Transverse colon (tissue), 4 donors: ENCODE data around the gene YBX3. TPM values are rescaled to one million over a fixed set of nuclear protein-coding genes. Genes with fewer than 3 reads are reported as not detected.
A peak's percentile ranks its signal among the peaks of the same experiment; 100 is the strongest.

Experiments used
- DNase-seq: peaks from one replicate; pipeline ENCODE4 v3.0.0-alpha.2; 2019
- H3K27ac ChIP-seq, 4 donors: fragments of 200-600 bp; sonication (generic); 2 replicates each; pipeline ENCODE4 v1.5.1; 2016 to 2018; ENCODE audit warnings: inconsistent platforms in 4 of 4
- H3K27me3 ChIP-seq: fragments of 200-600 bp; sonication (generic); 2 replicates; pipeline ENCODE4 v1.5.1; 2017; ENCODE audit warnings: inconsistent platforms
- H3K36me3 ChIP-seq, 4 donors: fragments of 200-600 bp; sonication (generic); 2 replicates each; pipeline ENCODE4 v1.5.1; 2017 to 2019; ENCODE audit warnings: inconsistent platforms in 4 of 4
- H3K4me1 ChIP-seq, 4 donors: fragments of 200-600 bp; sonication (generic); 2 replicates each; pipeline ENCODE4 v1.5.1; 2017 to 2020; ENCODE audit warnings: inconsistent platforms in 4 of 4
- H3K4me3 ChIP-seq, 4 donors: fragments of 200-600 bp; sonication (generic); 1 replicate in 1 of 4; 2 replicates in 3 of 4; pipeline versions ENCODE4 v1.5.1 to v1.6.1; 2017 to 2019; ENCODE audit warnings: inconsistent platforms in 4 of 4
- H3K9me3 ChIP-seq, 2 donors: fragments of 200-600 bp; sonication (generic); 2 replicates each; pipeline ENCODE4 v1.5.1; 2017 to 2019; ENCODE audit warnings: inconsistent platforms in 2 of 2
- CTCF ChIP-seq, 5 experiments: fragments of 200-600 bp in 3 of 5; fragments of 450-650 bp in 2 of 5; sonication (generic) in 3 of 5; IDR thresholded peaks; 1 replicate in 2 of 5; 2 replicates in 3 of 5; pipeline ENCODE4 v1.5.1; 2016 to 2017; ENCODE audit warnings: antibody characterized with exemption in 5 of 5, inconsistent platforms in 3 of 5, mild to moderate bottlenecking in 2 of 5, moderate library complexity in 1 of 5
- EP300 ChIP-seq: sonication (generic); formaldehyde crosslinking; IDR thresholded peaks from one replicate; pipeline ENCODE4 v1.6.1; 2017; ENCODE audit warnings: antibody characterized with exemption, low read depth
- POLR2A ChIP-seq: fragments of 450-650 bp; IDR thresholded peaks from one replicate; pipeline ENCODE4 v1.6.1; 2016; ENCODE audit warnings: antibody characterized with exemption, mild to moderate bottlenecking, moderate library complexity
- POLR2AphosphoS5 ChIP-seq, 3 donors: sonication (generic); formaldehyde crosslinking; IDR thresholded peaks; one replicate each; pipeline ENCODE4 v1.6.1; 2016; ENCODE audit warnings: antibody characterized with exemption in 3 of 3
- whole genome bisulfite sequencing, 2 donors: methylation state at CpG; one replicate each; pipeline ENCODE4 v1.1.5; 2018; ENCODE audit warnings: low coverage in 1 of 2; 5-methylcytosine and 5-hydroxymethylcytosine counted together
- in situ Hi-C, 4 donors: fragments of 200-750 bp; cut with MboI; loops; one replicate each; pipeline versions ENCODE4 v1.15.0 to v1.15.1; 2017; ENCODE audit warnings: low sequenced_read_pairs in 3 of 4, low pct_ligation_motif_present in 1 of 4, low pct_unique_long_range_greater_than_20kb in 1 of 4
- intact Hi-C: fragments of 100-400 bp; cut with DNase I; formaldehyde crosslinking; loops from one replicate; pipeline ENCODE4 v1.15.1; 2023; ENCODE audit warnings: low total_unique reads
- total RNA-seq, 4 donors: library from RNA; depleted of rRNA; stranded (reverse); fragments of >200 nt; gene quantifications; one replicate each; pipeline ENCODE4 v1.1.0, GENCODE V29; 2016

The YBX3 gene
- total RNA-seq, 4 donors from 2014 or later: 137 to 537 (median 236) TPM

- no peaks in the 10 kb centered on the region for H3K4me1 ChIP-seq
- H3K27ac ChIP-seq: no peak overlapping the region
- no peaks in the 10 kb centered on the region for H3K27me3 ChIP-seq
- intact Hi-C loops (no loop called here), in situ Hi-C loops (loop anchor here in 1 of 4 donors (10.0 kb wide), 1 partner anchor 84 kb away; no protein-coding TSS in a partner anchor)
- H3K4me3 ChIP-seq: no peak overlapping the region
- no peaks in the 10 kb centered on the region for H3K36me3 ChIP-seq
- WGBS, 2 donors: 67 to 69% methylated on average over 2 of the region's 2 CpGs
- DNase-seq: no peak
- H3K9me3 ChIP-seq: no peaks in the 10 kb centered on the region
- no peak for TF ChIP-seq POLR2A
- no peak for TF ChIP-seq POLR2AphosphoS5 (IDR thresholded peaks at IDR 0.05)
- no peak for TF ChIP-seq CTCF (IDR thresholded peaks at IDR 0.05)
- no peak for TF ChIP-seq EP300
Measured at GRCh38 chr12:10689146-10689545, 34.0 kb downstream of the YBX3 start.

- H3K27ac ChIP-seq: no peak overlapping the region
- intact Hi-C loops (no loop called here), in situ Hi-C loops (loop anchor here in 1 of 4 donors (10.0 kb wide), 1 partner anchor 83 kb away; no protein-coding TSS in a partner anchor)
- no peaks in the 10 kb centered on the region for H3K36me3 ChIP-seq
- WGBS, 2 donors: 90 to 100% methylated on average over 1 of the region's 1 CpG
- DNase-seq: no peak
- no peaks in the 10 kb centered on the region for H3K27me3 ChIP-seq
- no peak for TF ChIP-seq POLR2AphosphoS5 (IDR thresholded peaks at IDR 0.05)
- no peak for TF ChIP-seq CTCF (IDR thresholded peaks at IDR 0.05)
- no peak for TF ChIP-seq POLR2A
- H3K4me1 ChIP-seq: no peaks in the 10 kb centered on the region
- no peaks in the 10 kb centered on the region for H3K9me3 ChIP-seq
- H3K4me3 ChIP-seq: no peak overlapping the region
Measured at GRCh38 chr12:10688042-10688441, 35.1 kb downstream of the YBX3 start.

GRCh38 chr12:10673659-10674384 is 49.3 kb downstream of the YBX3 start, which contains the start of gene STYK1:
Gene STYK1, minus strand, starts transcription at chr12:10674052. Its CDS starts 39,434 bp downstream, at chr12:10634618.
- peak within 1 kb of the TSS; percentile 77 to 86 (median 83) for H3K27ac ChIP-seq
- H3K9me3 ChIP-seq: no peaks in the 10 kb centered on the region
- intact Hi-C loops: no loop called here
- peak; percentile 90 for DNase-seq
- in situ Hi-C loops: no loop called here
- 6 to 15% methylated on average over 5 to 23 of the region's 35 CpGs for WGBS, 2 donors
- no peaks in the 10 kb centered on the region for H3K36me3 ChIP-seq
- H3K4me3 ChIP-seq: peak within 1 kb of the TSS; percentile 7 to 56 (median 36)
- peaks cover 0 to 14% (median 1%) of the 10 kb centered on the region in 4 donors for H3K4me1 ChIP-seq
- TF ChIP-seq POLR2A (peak; percentile 84), POLR2AphosphoS5 (IDR thresholded peaks at IDR 0.05) (peak in 2 of 3 donors; percentile 86 to 88), CTCF (IDR thresholded peaks at IDR 0.05) (peak; percentile 82 to 95 (median 86)), EP300 (no peak)
- H3K27me3 ChIP-seq: peaks cover 14% of the 10 kb centered on the region

GRCh38 chr12:10672231-10672868 is 50.8 kb downstream of the YBX3 start:
- peak; percentile 71 for DNase-seq
- H3K9me3 ChIP-seq: no peaks in the 10 kb centered on the region
- H3K27ac ChIP-seq: peak overlapping the region; percentile 77 to 86 (median 83)
- peak overlapping the region in 3 of 4 donors; percentile 32 to 56 (median 39) for H3K4me3 ChIP-seq
- in situ Hi-C loops (no loop called here), intact Hi-C loops (no loop called here)
- H3K4me1 ChIP-seq: peaks cover 0 to 23% (median 3%) of the 10 kb centered on the region in 4 donors
- peaks cover 14% of the 10 kb centered on the region for H3K27me3 ChIP-seq
- 56% methylated on average over 15 of the region's 15 CpGs; no CpG with 5 or more reads in 1 of the 2 donors for WGBS, 2 donors
- TF ChIP-seq POLR2A (peak; percentile 44), EP300 (no peak)
- no peaks in the 10 kb centered on the region for H3K36me3 ChIP-seq
